B cell (primary cell): ENCODE measurements around the gene PHKA2. TPM values are rescaled to one million over a fixed set of nuclear protein-coding genes. Genes with fewer than 3 reads are reported as not detected.

ENCODE experiments used
- ATAC-seq: fragments of 200-7000 bp; cut with Tn5 transposase; one replicate; pipeline ENCODE4 v1.10.0; 2021; ENCODE audit warnings: low read depth, mild to moderate bottlenecking, moderate number of reproducible peaks, moderate library complexity
- CTCF ChIA-PET: fragments of 350-600 bp; sonication (Branson Sonifier 250); formaldehyde crosslinking; loops from one replicate; lab custom pipeline; 2021; ENCODE audit warnings: antibody characterized with exemption, inconsistent platforms; lab: Charles Lee
- POLR2A ChIA-PET: fragments of 350-600 bp; sonication (Branson Sonifier 250); formaldehyde crosslinking; loops from one replicate; lab custom pipeline; 2021; ENCODE audit warnings: antibody characterized with exemption; lab: Charles Lee
- DNase-seq: peaks from one replicate; pipeline ENCODE4 v3.0.0; 2013
- H2AFZ ChIP-seq: 2 replicates; pipeline ENCODE4 v1.6.1; 2012; ENCODE audit warnings: mild to moderate bottlenecking, low read depth, low read length; ENCODE audit not compliant: insufficient read depth, poor library complexity, severe bottlenecking
- H3K27ac ChIP-seq, 2 donors: 1 replicate in 1 of 2; 2 replicates in 1 of 2; pipeline ENCODE4 v1.5.1; 2012 to 2013; ENCODE audit warnings: low read length in 2 of 2, mild to moderate bottlenecking in 2 of 2, moderate library complexity in 1 of 2
- H3K27me3 ChIP-seq, 4 experiments: fragments of 200-600 bp in 1 of 4; sonication (generic) in 1 of 4; replicated peaks in 1 of 4; 1 replicate in 2 of 4; 2 replicates in 2 of 4; pipeline versions ENCODE4 v1.6.1 to v1.7.0; 2013 to 2016; ENCODE audit warnings: low read length in 3 of 4, mild to moderate bottlenecking in 2 of 4, mixed read lengths in 1 of 4, moderate library complexity in 1 of 4; ENCODE audit not compliant: insufficient read depth in 4 of 4, control insufficient read depth in 3 of 4; ENCODE audit errors: control extremely low read depth in 1 of 4
- H3K36me3 ChIP-seq, 2 experiments: replicated peaks in 1 of 2; 1 replicate in 1 of 2; 2 replicates in 1 of 2; pipeline versions ENCODE4 v1.6.1 to v1.7.1; 2013; ENCODE audit warnings: low read length in 1 of 2; ENCODE audit not compliant: insufficient read depth in 2 of 2, control insufficient read depth in 1 of 2; ENCODE audit errors: control extremely low read depth in 1 of 2, extremely low read depth in 1 of 2
- H3K4me1 ChIP-seq, 2 donors: fragments of 200-600 bp in 1 of 2; sonication (generic) in 1 of 2; 1 replicate in 1 of 2; 2 replicates in 1 of 2; pipeline versions ENCODE4 v1.5.1 to v1.6.1; 2013 to 2017; ENCODE audit warnings: low read length in 2 of 2; ENCODE audit not compliant: control insufficient read depth in 2 of 2, insufficient read depth in 2 of 2
- H3K4me2 ChIP-seq: replicated peaks from 2 replicates; pipeline ENCODE3; 2012; ENCODE audit warnings: mild to moderate bottlenecking, low read depth, low read length; ENCODE audit not compliant: poor library complexity, severe bottlenecking
- H3K4me3 ChIP-seq, 5 experiments: fragments of 200-600 bp in 1 of 5; sonication (generic) in 1 of 5; 1 replicate in 3 of 5; 2 replicates in 2 of 5; pipeline versions ENCODE4 v1.5.1 to v1.7.0; 2011 to 2016; ENCODE audit warnings: low read length in 4 of 5, mild to moderate bottlenecking in 4 of 5, low read depth in 2 of 5, control low read depth in 1 of 5, moderate library complexity in 1 of 5; ENCODE audit not compliant: insufficient read depth in 1 of 5; ENCODE audit errors: control extremely low read depth in 1 of 5, extremely low read depth in 1 of 5
- H3K79me2 ChIP-seq: fragments of 200-600 bp; sonication (generic); one replicate; pipeline ENCODE4 v1.6.0; 2016; ENCODE audit warnings: low read length; ENCODE audit not compliant: control insufficient read depth, insufficient read depth
- H3K9ac ChIP-seq: fragments of 200-600 bp; sonication (generic); 2 replicates; pipeline ENCODE4 v1.6.1; 2017; ENCODE audit warnings: mild to moderate bottlenecking, low read length, moderate library complexity
- H3K9me3 ChIP-seq, 3 donors: one replicate each; pipeline versions ENCODE4 v1.6.1 to v1.7.1; 2013; ENCODE audit warnings: low read length in 2 of 3; ENCODE audit not compliant: control insufficient read depth in 2 of 3, insufficient read depth in 1 of 3; ENCODE audit errors: control extremely low read depth in 1 of 3
- H4K20me1 ChIP-seq: 2 replicates; pipeline ENCODE4 v1.6.0; 2012; ENCODE audit warnings: mild to moderate bottlenecking, low read length; ENCODE audit not compliant: insufficient read depth, control insufficient read depth, poor library complexity, severe bottlenecking
- H3K27ac Mint-ChIP-seq: one replicate; pipeline ENCODE4 v1.8.0; 2021; ENCODE audit warnings: mixed read lengths
- H3K27me3 Mint-ChIP-seq: one replicate; pipeline ENCODE4 v1.8.0; 2021; ENCODE audit warnings: mixed read lengths
- H3K4me1 Mint-ChIP-seq: one replicate; pipeline ENCODE4 v1.8.0; 2021; ENCODE audit warnings: mixed read lengths
- H3K4me3 Mint-ChIP-seq: one replicate; pipeline ENCODE4 v1.8.0; 2021; ENCODE audit warnings: mixed read lengths
- H3K9me3 Mint-ChIP-seq: one replicate; pipeline ENCODE4 v1.8.0; 2022; ENCODE audit warnings: mixed read lengths; ENCODE audit not compliant: insufficient read depth
- EZH2 ChIP-seq: IDR thresholded peaks from 2 replicates; pipeline ENCODE4 v1.6.1; 2012; ENCODE audit warnings: borderline replicate concordance, low read depth, mild to moderate bottlenecking, moderate library complexity, low read length; ENCODE audit not compliant: insufficient read depth, poor library complexity, severe bottlenecking
- WGBS: methylation state at CpG from one replicate; pipeline ENCODE4 v1.1.5; 2013; ENCODE audit warnings: missing lambda C conversion rate; ENCODE audit not compliant: insufficient coverage; 5-methylcytosine and 5-hydroxymethylcytosine counted together
- intact Hi-C: fragments of 100-400 bp; cut with micrococcal nuclease; formaldehyde crosslinking; loops from one replicate; pipeline ENCODE4 v1.10.0; 2022
- polyA plus RNA-seq: library from polyadenylated mRNA; depleted of rRNA; stranded (reverse); fragments of >200 nt; gene quantifications from 2 replicates; pipeline ENCODE4 v1.2.3, GENCODE V29; 2012
- total RNA-seq, 2 donors: library from RNA; stranded (reverse); fragments of 120-200 nt in 1 of 2; gene quantifications; 1 replicate in 1 of 2; 2 replicates in 1 of 2; pipeline versions ENCODE4 v1.2.3 to v1.2.4, GENCODE V29; 2013 to 2022
- TF ChIP-seq, protein P1 (sequence below): fragments of 200-600 bp; IDR thresholded peaks from one replicate; pipeline ENCODE4 v1.8.0; 2022; ENCODE audit warnings: antibody characterized with exemption, mild to moderate bottlenecking

PHKA2 gene
- total and polyA plus RNA-seq, 2 donors (not counting 1 experiment from before 2014, with no cell fraction given): 54.6 to 60.6 TPM

DNA sequence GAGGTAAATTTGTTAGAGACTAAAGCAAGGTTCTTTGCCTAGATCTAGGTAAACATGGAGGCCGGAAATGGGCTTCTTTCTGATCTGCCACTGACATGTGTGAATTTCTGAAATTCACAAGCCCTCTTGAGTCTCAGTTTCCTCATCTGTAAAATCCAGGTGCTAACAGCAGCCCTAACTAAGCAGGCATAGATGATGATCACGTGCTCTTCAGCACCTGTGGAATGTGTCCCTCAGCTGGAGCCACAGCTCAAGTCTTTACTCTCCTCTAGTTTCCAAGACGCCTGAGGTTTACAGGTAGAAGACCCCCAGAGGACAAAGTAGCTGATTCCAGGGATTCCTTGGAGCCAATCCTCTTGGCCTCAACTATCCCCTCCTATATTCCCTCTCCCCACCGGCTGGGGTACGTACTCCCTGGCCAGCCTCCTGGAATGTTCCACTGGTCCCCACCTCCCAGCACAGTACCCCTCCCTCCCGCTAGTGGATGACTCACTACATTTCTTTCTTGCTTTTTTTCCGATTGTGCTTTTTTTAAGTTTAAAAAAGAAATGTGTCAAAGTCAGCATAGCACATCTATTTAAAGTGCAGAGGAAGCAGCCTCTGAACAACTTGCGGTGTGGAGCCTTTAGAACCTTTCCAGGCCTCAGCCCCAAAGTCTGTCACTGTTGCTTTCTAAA, 98.4 kb downstream of the PHKA2 start:
- H3K27me3 Mint-ChIP-seq: no peaks in the 10 kb centered on the region
- H3K27ac Mint-ChIP-seq: peak overlapping the region; percentile 97
- WGBS: 62% methylated on average over 3 of the region's 8 CpGs
- H3K4me1 ChIP-seq: peaks cover 14 to 20% of the 10 kb centered on the region in 2 donors
- ChIA-PET CTCF (interaction anchor here (0.9 to 1.3 kb wide), 2 partner anchors 8 to 17 kb away, joined by 4 read pairs; no protein-coding TSS in a partner anchor), POLR2A (no interaction called here)
- peak overlapping the region; percentile 95 for H3K4me3 Mint-ChIP-seq
- H3K27me3 ChIP-seq: no peaks in the 10 kb centered on the region
- no peaks in the 10 kb centered on the region for H3K9me3 ChIP-seq
- peaks cover 24% of the 10 kb centered on the region for H3K4me1 Mint-ChIP-seq
- H3K27ac ChIP-seq: peak overlapping the region; percentile 59 to 75
- no peaks in the 10 kb centered on the region for H3K9me3 Mint-ChIP-seq
- H3K4me2 ChIP-seq: peak overlapping the region; percentile 74
- intact Hi-C loops: loop anchor here (2.0 to 5.0 kb wide), 4 partner anchors 99 to 461 kb away; partner anchors contain the start of genes CDKL5 and PHKA2
- ATAC-seq (no peak), DNase-seq (no peak)
- peak overlapping the region; percentile 88 for H2AFZ ChIP-seq
- peak overlapping the region; percentile 63 for H3K9ac ChIP-seq
- H3K79me2 ChIP-seq: no peaks in the 10 kb centered on the region
- TF ChIP-seq, protein P1, sequence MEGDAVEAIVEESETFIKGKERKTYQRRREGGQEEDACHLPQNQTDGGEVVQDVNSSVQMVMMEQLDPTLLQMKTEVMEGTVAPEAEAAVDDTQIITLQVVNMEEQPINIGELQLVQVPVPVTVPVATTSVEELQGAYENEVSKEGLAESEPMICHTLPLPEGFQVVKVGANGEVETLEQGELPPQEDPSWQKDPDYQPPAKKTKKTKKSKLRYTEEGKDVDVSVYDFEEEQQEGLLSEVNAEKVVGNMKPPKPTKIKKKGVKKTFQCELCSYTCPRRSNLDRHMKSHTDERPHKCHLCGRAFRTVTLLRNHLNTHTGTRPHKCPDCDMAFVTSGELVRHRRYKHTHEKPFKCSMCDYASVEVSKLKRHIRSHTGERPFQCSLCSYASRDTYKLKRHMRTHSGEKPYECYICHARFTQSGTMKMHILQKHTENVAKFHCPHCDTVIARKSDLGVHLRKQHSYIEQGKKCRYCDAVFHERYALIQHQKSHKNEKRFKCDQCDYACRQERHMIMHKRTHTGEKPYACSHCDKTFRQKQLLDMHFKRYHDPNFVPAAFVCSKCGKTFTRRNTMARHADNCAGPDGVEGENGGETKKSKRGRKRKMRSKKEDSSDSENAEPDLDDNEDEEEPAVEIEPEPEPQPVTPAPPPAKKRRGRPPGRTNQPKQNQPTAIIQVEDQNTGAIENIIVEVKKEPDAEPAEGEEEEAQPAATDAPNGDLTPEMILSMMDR: no peak
- TF ChIP-seq EZH2: no peak
- no peaks in the 10 kb centered on the region for H3K36me3 ChIP-seq
- H4K20me1 ChIP-seq: no peaks in the 10 kb centered on the region
- H3K4me3 ChIP-seq: peak overlapping the region in 4 of 5 experiments; percentile 49 to 65 (median 60)

DNA sequence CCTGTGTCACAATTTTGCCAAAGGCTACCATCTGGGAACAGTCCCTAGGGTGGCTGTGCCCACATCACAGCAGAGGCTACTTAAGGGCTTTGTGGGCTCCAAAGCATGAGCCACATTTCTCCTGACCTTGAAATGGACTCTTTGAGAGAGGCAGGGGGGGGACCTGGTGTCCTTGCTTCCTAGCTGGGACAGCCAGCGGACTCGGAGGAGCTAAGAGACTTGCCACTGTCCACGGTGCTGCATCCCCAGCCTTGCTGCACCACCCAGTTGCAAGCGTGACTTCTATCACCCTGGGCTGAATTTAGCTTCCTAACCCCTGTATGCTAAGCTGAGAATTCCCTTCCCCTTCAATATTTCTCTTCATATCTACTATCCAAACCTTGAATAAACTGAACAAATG, 99.0 kb downstream of the PHKA2 start:
- Histone ChIP-seq H3K79me2 (no peaks in the 10 kb centered on the region), H3K27me3 (no peaks in the 10 kb centered on the region), H3K4me1 (peaks cover 14 to 20% of the 10 kb centered on the region in 2 donors), H3K9ac (no peak overlapping the region), H3K4me3 (no peak overlapping the region), H2AFZ (no peak overlapping the region), H3K4me2 (no peak overlapping the region), H3K9me3 (no peaks in the 10 kb centered on the region), H4K20me1 (no peaks in the 10 kb centered on the region), H3K27ac (no peak overlapping the region), H3K36me3 (no peaks in the 10 kb centered on the region)
- TF ChIP-seq, protein P1: no peak
- no peak for TF ChIP-seq EZH2
- peak overlapping the region; percentile 95 for H3K4me3 Mint-ChIP-seq
- ATAC-seq: no peak
- no peak overlapping the region for H3K27ac Mint-ChIP-seq
- H3K9me3 Mint-ChIP-seq: no peaks in the 10 kb centered on the region
- no peak for DNase-seq
- H3K27me3 Mint-ChIP-seq: no peaks in the 10 kb centered on the region
- peaks cover 24% of the 10 kb centered on the region for H3K4me1 Mint-ChIP-seq
- POLR2A ChIA-PET: no interaction called here
- CTCF ChIA-PET: interaction anchor here (1.3 kb wide), 1 partner anchor 16 kb away, joined by 4 read pairs; no protein-coding TSS in a partner anchor
- intact Hi-C loops: loop anchor here (5.0 kb wide), 1 partner anchor 447 kb away; no protein-coding TSS in a partner anchor
- 86% methylated on average over 2 of the region's 4 CpGs for WGBS
